HG02870 (cell line): Measurements from ENCODE around the gene CFAP54.
"Not testable (repeated sequence)": the region's sequence is repeated elsewhere in the genome, so short reads cannot be mapped to it uniquely, and the experiment has no call there.

Source experiments
- ATAC-seq: cut with Tn5 transposase; IDR thresholded peaks from one replicate; pipeline ENCODE4 v1.9.1; 2021; ENCODE audit warnings: mild to moderate bottlenecking, moderate library complexity; ENCODE audit not compliant: unreplicated experiment

The CFAP54 gene, protein sequence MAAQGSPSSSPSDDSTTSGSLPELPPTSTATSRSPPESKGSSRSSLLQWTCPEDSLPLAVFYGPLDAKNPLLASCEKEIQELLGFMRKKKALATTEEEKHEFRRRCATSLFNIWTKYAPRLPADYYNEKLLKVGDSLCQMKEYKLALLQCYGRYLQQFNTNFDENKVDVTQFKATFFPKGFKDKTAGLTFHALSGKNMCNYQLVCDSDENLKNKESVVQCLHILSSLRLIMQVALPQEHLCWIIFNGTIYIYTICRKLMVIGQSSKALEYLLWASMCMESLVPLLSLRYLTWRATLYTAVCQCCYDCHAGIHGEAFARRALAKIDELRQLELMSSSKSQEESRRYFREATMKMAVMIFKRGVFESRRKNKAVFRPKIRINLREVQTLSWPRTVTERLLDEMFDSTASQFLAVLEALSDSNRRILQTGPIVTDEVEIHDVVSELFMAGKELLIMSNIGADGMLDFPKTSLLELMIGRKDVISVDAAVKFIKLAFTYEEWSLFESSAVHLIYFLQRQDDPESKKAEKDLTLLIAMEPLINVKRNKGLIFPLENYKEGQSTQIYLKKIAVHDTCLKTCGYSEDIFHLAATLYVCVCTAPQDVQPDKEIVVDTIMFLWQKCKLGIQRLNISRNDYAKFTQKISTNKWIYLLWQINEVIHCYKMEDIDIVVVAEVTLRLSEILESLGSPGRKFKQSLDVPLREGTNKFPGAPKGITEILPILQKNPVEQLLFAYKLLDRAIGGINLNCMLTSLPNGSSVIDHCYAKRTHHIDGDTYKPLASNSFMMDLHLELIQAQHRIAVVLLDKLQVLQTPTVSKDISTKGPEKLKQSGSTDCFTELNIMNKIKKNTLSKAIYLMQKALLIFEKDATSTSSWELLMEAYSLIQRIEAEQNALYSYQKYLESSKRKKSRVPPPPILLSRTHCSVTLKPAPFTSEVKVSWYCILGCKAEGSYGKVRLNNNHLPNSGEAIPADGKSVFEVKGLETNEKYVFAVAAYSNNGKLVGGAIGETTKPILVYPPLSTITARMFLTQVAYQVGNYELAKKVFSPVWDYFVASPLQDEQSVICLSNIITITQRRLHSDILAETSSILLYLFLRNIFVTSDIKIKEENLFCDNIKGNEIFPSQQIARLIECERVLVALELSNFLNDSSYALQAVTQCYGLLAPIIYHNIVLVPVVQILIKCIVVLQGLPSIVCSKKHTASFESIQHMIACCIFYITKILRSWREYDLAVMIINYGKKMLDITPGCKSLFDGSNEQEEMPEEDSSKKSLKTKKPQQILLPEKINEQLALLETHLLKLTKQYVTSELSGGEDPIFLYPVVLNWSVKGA (N-terminal part only)

DNA sequence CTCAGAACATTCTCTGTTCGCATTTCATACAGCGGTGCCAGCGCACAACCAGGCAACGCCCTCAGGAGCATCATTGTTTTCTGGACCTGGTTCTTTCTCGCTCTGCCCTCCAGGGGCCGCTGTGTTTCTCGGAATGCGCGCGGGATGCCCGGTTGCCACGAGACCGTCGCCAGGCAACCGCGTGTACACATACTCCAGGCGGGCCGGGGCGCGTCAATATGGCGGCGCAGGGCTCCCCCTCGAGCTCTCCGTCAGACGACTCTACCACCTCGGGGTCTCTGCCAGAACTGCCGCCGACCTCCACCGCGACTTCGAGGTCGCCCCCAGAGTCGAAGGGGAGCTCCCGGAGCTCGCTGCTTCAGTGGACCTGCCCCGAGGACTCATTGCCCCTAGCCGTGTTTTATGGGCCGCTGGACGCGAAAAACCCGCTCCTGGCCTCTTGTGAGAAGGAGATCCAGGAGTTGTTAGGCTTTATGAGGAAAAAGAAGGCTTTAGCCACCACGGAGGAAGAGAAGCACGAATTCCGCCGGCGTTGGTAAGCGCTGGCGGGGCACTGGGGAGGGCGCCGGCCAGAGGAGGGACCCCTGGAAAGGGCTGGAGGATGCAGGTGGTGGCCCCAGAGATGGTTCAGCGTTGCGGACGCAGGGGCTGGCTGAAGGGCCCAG, at the start of gene CFAP54:
CFAP54 (plus strand) TSS at position 186 of the 665 bp plus-strand sequence; CDS start at position 219, 33 bp downstream.
- ATAC-seq = peak; percentile 90

DNA sequence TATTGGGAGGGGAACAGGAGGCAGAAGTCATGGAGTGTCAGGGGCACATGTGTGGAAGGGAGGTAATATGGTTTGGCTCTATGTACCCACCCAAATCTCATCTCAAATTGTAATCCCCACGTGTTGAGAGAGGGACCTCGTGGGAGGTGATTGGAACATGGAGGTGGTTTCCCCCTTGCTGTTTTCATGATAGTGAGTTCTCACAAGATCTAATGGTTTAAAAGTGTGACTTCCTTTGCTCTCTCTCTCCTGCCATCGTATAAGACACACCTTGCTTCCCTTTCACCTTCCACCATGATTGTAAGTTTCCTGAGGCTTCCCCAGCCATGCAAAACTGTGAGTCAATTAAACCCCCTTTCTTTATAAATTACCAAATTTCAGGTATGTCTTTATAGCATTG, 47.6 kb upstream of the CFAP54 start:
- no peak for ATAC-seq

DNA sequence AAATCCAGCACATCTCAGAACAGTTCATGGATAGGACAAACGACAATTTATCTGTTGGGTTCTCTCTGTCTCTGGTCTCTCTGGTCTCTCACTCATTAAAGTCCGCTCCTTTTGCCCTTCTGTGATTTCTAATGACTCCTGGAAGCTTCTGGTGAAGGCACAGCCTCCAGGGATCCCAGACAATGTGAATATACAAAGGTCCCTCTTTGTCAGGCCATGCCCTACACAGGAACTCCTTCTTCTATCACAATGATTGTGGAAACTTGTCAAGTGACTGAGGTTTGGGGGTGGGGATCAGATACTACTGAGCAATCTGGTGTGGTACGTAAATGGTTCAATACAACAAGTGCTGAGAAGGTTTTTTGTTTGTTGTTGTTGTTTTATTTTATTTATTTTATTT, 46.5 kb upstream of the CFAP54 start:
- no peak for ATAC-seq

DNA sequence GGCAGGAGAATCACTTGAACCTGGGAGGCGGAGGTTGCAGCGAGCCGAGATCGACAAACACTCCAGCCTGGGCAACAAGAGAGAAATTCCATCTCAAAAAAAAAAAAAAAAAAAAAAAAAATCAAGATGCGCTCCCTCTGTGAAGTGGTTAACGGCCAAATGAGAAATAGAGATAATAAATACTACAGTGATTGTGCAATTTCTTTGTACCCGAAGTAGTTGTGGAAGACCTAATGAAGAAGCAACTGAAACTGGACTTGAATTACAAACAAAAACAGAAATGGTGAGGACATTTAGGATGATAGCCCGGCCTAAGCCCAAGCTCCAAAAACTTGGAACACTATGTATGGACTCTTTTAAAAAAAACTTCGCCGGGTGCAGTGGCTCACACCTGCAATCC, 45.0 kb upstream of the CFAP54 start:
- no peak for ATAC-seq

DNA sequence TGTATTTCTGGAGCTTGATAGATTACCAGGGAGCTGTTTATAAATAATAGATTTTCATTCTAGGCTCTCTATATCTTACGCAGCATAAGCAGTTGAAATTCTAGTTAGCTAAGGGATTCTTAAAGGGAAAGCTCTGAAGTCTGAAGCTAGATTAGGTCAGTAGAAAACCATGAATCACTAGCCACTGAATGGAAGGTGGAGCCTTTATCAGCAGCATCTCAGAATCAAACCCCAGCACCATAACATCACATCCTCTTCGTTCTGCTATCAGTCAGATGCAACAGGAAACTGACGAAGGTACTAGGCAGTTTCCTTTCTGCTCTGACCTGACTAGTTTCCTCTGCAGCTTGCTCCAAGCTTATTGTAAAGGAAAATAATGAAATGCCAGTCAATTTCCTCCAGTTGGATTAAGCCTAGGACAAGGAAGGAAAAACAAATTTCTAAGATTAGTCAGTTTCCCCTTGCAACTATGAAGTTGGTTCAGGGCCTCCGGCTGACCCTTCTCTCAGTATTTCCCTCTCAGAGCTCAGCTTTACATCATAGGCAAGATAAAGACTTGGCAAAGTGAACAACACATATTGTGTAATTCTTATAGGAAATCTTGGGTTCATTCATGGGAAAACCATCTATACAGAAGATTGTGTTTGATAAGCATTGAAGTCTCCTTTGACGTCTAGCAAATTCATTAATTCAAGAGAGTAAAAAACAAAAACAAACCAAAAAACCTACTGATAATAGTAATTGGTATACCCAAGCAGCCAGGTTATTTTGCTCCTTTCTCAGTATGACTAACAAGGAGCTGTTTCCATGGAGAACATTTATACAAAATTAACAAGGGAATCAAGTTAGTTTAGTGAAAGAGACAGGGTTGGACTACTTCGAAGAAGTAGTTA, 43.4 kb upstream of the CFAP54 start:
- ATAC-seq = peak; percentile 91

- ATAC-seq = no peak
Measured at GRCh38 chr12:96447256-96447655, 42.1 kb upstream of the CFAP54 start.

DNA sequence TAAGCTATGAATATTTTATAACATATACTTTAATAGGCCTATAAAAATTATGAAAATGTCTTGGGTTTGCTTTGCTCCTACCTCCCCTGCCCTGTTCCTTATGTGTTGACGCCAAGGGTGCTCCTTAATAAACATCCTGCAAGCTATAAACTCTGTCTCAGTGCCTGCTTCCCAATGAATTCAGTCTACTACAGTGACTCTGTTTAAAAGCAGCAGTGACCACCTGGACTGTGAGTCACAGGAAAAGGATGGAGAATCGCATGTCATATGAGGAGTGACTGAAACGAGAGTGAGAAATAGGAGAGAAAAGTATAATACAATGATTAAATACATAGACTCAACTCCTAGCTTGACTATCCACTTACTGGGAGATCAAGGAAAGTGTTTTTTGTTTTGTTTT, 41.1 kb upstream of the CFAP54 start:
- no peak for ATAC-seq

- ATAC-seq = no peak
Measured at GRCh38 chr12:96452261-96452922, 37.0 kb upstream of the CFAP54 start.

DNA sequence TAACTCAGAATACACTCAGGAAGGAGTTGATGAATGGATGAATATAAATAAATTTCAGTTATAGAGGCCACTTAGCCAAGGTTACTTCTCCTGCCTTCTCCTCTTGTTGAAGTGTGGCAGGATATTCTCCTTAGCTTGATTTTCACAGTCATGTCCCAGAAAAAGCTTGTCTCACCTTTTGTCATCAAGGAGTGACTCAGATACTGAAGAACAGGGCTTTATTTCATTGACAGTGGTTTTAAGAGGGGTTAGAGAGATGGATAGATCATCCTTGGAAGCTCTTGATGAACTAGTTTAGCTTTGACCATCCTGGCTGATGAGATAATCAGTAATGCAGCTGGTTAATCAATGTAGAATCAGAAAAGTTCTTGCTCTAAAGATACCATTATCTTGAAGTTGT, 35.0 kb upstream of the CFAP54 start:
- ATAC-seq = no peak

GRCh38 chr12:96456265-96456974, 33.0 kb upstream of the CFAP54 start:
- peak; percentile 81 for ATAC-seq

DNA sequence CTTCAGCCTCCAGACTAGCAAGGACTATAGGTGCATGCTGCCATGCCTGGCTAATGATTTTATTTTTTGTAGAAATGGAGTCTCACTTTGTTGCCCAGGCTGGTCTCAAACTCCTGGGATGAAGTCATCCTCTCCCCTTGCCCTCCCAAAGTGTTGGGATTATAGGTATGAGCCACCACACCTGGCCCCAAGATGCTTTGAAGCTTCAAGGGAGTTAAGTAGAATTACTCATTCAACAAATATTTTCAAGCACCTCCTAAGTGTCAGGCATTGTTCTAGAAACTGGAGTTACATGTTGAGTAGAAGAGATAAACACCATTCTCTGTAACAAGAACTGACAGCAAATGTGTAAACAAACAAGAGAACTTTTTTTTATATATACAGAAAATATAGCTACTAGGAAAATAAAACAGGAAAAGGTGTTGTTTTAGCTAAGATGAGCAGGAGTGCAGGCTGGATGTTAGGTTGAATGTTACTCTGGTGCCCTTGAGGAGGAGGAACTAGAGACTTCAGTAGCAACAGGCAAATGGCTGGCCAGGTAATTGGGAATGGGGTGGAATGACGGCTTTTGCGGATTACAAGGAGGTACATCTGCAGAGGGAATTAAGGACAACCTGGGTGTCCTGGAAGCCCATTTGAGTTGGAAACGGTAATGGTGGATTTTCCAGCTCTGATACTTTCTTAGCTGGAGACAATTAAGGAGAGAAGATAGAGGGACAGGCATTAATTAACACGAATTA, 32.0 kb upstream of the CFAP54 start:
- ATAC-seq = no peak

DNA sequence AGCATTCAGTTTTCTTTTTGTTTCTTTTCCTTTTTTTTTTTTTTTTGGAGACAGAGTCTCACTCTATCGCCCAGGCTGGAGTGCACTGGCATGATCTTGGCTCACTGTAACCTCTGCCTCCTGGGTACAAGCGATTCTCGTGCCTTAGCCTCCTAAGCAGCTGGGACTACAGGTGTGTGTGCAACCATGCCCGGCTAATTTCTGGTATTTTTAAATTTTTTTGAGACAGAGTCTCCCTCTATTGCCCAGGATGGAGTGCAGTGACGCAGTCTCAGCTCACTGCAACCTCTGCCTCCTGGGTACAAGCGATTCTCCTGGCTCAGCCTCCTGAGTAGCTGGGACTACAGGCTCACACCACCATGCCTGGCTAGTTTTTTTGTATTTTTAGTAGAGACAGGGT, 30.1 kb upstream of the CFAP54 start:
- ATAC-seq = not testable (repeated sequence)

DNA sequence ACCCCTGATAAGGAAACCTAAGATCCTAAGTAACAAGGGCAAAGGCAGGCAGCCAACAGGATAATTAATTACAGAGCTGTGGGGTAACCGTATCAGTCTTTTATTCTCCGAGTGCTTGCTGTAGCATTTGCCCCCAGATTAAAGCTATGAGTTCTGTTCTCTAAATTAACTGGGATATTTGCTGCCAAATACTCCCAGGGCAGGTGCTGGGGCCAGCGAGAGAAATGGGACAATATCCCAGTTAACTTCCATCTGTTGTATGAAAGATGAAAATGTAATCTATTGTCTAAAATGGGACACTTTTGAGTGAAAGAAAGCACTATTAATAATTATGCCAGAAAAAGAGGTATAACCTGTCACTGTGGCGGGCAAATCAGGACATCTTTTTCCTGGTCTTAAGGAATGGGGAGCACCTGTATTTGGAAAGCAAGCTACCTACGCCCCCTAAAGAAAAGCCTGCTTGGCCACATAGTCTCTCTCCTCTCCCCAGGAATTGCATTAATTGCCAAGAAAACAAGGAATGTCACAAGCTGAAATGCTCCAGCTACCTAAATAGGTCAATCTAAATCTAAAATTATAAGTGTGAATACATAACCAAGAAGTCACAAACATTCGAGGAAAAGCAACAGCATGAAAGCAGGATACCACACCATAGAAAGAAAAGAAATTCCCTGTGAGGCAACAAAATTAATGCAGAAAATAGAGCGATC, 26.7 kb upstream of the CFAP54 start:
- no peak for ATAC-seq

- no peak for ATAC-seq
Measured at GRCh38 chr12:96465896-96466295, 23.5 kb upstream of the CFAP54 start.

GRCh38 chr12:96466939-96467751, 22.2 kb upstream of the CFAP54 start:
- no peak for ATAC-seq

GRCh38 chr12:96471368-96472050, 17.9 kb upstream of the CFAP54 start:
- ATAC-seq = no peak
